H1 (cell line): ENCODE measurements around the gene UFD1. TPM values are rescaled to one million over a fixed set of nuclear protein-coding genes. Genes with fewer than 3 reads are reported as not detected.

Experiments used
- ASH2L ChIP-seq: fragments of 200-600, 300-600 bp; sonication (generic); IDR thresholded peaks from one replicate; pipeline ENCODE4 v1.7.1; 2017; ENCODE audit warnings: low read length
- BCL11A ChIP-seq, 2 experiments: IDR thresholded peaks; one replicate each; pipeline ENCODE4 v1.6.1; 2011; ENCODE audit warnings: low read depth in 2 of 2, low read length in 2 of 2, mild to moderate bottlenecking in 2 of 2
- EZH2 ChIP-seq: fragments of 200-600 bp; sonication (generic); IDR thresholded peaks from 2 replicates; pipeline ENCODE4 v1.7.1; 2012; ENCODE audit warnings: low read depth, mild to moderate bottlenecking, moderate library complexity, low read length, inconsistent platforms; ENCODE audit not compliant: severe bottlenecking
- KDM5A ChIP-seq: fragments of 200-600 bp; IDR thresholded peaks from 2 replicates; pipeline ENCODE4 v1.7.1; 2012; ENCODE audit warnings: mild to moderate bottlenecking, low read length, inconsistent platforms, mixed read lengths
- RBBP5 ChIP-seq: IDR thresholded peaks from 2 replicates; pipeline ENCODE4 v1.7.1; 2012; ENCODE audit warnings: low read depth, mild to moderate bottlenecking, inconsistent platforms, low read length, moderate library complexity, borderline replicate concordance
- TBP ChIP-seq: IDR thresholded peaks from 2 replicates; pipeline ENCODE4 v1.6.1; 2011; ENCODE audit warnings: low read depth, low read length, improper control_type of control experiment
- polyA plus RNA-seq, 7 experiments: library from polyadenylated mRNA; depleted of rRNA in 3 of 7; stranded (reverse) in 5 of 7; unstranded in 2 of 7; fragments of >200 nt in 5 of 7; fragments of 200-250 nt in 2 of 7; gene quantifications; 1 replicate in 5 of 7; 2 replicates in 1 of 7; 4 replicates in 1 of 7; pipeline versions ENCODE4 v1.2.1 to v1.2.3, GENCODE V29; 2011 to 2013; ENCODE audit warnings: missing spikeins in 2 of 7, mixed read lengths in 2 of 7
- total RNA-seq: library from RNA; stranded (reverse); fragmentation: NEBNext Ultra II Directional; extraction: Animal tissue kit (Norgen Biotek cat#: 25700); gene quantifications from 2 replicates; pipeline ENCODE4 v1.2.1, GENCODE V29; 2021

Gene UFD1
- total and polyA plus RNA-seq, 2 of the 8 experiments (the other 6 are each of a cell fraction or from before 2014, with no cell fraction given) = 74.6 to 116 TPM

GRCh38 chr22:19464546-19464945 lies 14.4 kb downstream of the UFD1 start (continued):
- TF ChIP-seq EZH2 (no peak), KDM5A (no peak), ASH2L (no peak), TBP (no peak), RBBP5 (no peak), BCL11A (IDR thresholded peaks at IDR 0.05; ENCODE audit: low read depth in 2 of 2, low read length in 2 of 2) (no peak)
